ENCODE data around the gene DNMT3A.

Gene DNMT3A

GRCh38 chr2:25337276-25337675 is 4.4 kb downstream of the DNMT3A start:
- ChIA-PET POLR2A (no interaction called here), CTCF (interaction anchor here (1.0 kb wide), 1 partner anchor 25 kb away, joined by 5 read pairs; no protein-coding TSS in a partner anchor)
- no peak for TF ChIP-seq L3MBTL2 (conservative IDR thresholded peaks at IDR 0.05)
- TF ChIP-seq FOXM1 (IDR thresholded peaks at IDR 0.05; ENCODE audit: borderline replicate concordance), result no peak
- no peak for TF ChIP-seq TARDBP (IDR thresholded peaks at IDR 0.05)
- TF ChIP-seq CTBP1 (IDR thresholded peaks at IDR 0.05; ENCODE audit: borderline replicate concordance), result no peak
- no peak for DNase-seq (ENCODE audit: extremely low spot score)

GRCh38 chr2:25336383-25336841 is 5.3 kb downstream of the DNMT3A start:
- ChIA-PET POLR2A (no interaction called here), CTCF (interaction anchor here (1.0 kb wide), 1 partner anchor 26 kb away, joined by 5 read pairs; no protein-coding TSS in a partner anchor)
- DNase-seq (ENCODE audit: extremely low spot score), result no peak
- TF ChIP-seq SUZ12 (IDR thresholded peaks at IDR 0.05) (no peak), HDGF (IDR thresholded peaks at IDR 0.05; ENCODE audit: borderline replicate concordance) (no peak)

- no peak for DNase-seq (ENCODE audit: extremely low spot score)
- POLR2A ChIA-PET, result no interaction called here
- CTCF ChIA-PET, result no interaction called here
- no peak for TF ChIP-seq ELF4 (IDR thresholded peaks at IDR 0.05)
- no peak for TF ChIP-seq CTBP1 (IDR thresholded peaks at IDR 0.05; ENCODE audit: borderline replicate concordance)
- no peak for TF ChIP-seq LEF1 (IDR thresholded peaks at IDR 0.05; ENCODE audit: borderline replicate concordance)
- TF ChIP-seq PKNOX1 (IDR thresholded peaks at IDR 0.05), result no peak
- no peak for TF ChIP-seq ARNT (IDR thresholded peaks at IDR 0.05)
- TF ChIP-seq FOXA1 (IDR thresholded peaks at IDR 0.05), result no peak
- TF ChIP-seq L3MBTL2 (conservative IDR thresholded peaks at IDR 0.05), result no peak
- no peak for TF ChIP-seq ZNF384 (IDR thresholded peaks at IDR 0.05)
- no peak for TF ChIP-seq FOXM1 (IDR thresholded peaks at IDR 0.05; ENCODE audit: borderline replicate concordance)
- no peak for TF ChIP-seq SP1 (IDR thresholded peaks at IDR 0.05)
- TF ChIP-seq FOXK2 (IDR thresholded peaks at IDR 0.05), result no peak
- no peak for TF ChIP-seq HDGF (IDR thresholded peaks at IDR 0.05; ENCODE audit: borderline replicate concordance)
- no peak for TF ChIP-seq BHLHE40 (IDR thresholded peaks at IDR 0.05; ENCODE audit: borderline replicate concordance)
- TF ChIP-seq SUZ12 (IDR thresholded peaks at IDR 0.05), result no peak
- no peak for TF ChIP-seq NFRKB (IDR thresholded peaks at IDR 0.05)
- no peak for TF ChIP-seq TARDBP (IDR thresholded peaks at IDR 0.05)
Measured at GRCh38 chr2:25335971-25336370, 5.8 kb downstream of the DNMT3A start.

GRCh38 chr2:25335204-25335603 is 6.5 kb downstream of the DNMT3A start:
- no peak for DNase-seq (ENCODE audit: extremely low spot score)
- POLR2A ChIA-PET, result no interaction called here
- TF ChIP-seq CTBP1 (IDR thresholded peaks at IDR 0.05; ENCODE audit: borderline replicate concordance) (no peak), NFRKB (IDR thresholded peaks at IDR 0.05) (no peak), SP1 (IDR thresholded peaks at IDR 0.05) (no peak), FOXK2 (IDR thresholded peaks at IDR 0.05) (no peak), ELF4 (IDR thresholded peaks at IDR 0.05) (no peak), TARDBP (IDR thresholded peaks at IDR 0.05) (no peak), LEF1 (IDR thresholded peaks at IDR 0.05; ENCODE audit: borderline replicate concordance) (no peak), ARNT (IDR thresholded peaks at IDR 0.05) (no peak), ZNF384 (IDR thresholded peaks at IDR 0.05) (no peak), PKNOX1 (IDR thresholded peaks at IDR 0.05) (no peak), L3MBTL2 (conservative IDR thresholded peaks at IDR 0.05) (no peak), SUZ12 (IDR thresholded peaks at IDR 0.05) (no peak), BHLHE40 (IDR thresholded peaks at IDR 0.05; ENCODE audit: borderline replicate concordance) (no peak), FOXA1 (IDR thresholded peaks at IDR 0.05) (no peak), FOXM1 (IDR thresholded peaks at IDR 0.05; ENCODE audit: borderline replicate concordance) (no peak), HDGF (IDR thresholded peaks at IDR 0.05; ENCODE audit: borderline replicate concordance) (no peak)
- CTCF ChIA-PET, result no interaction called here

GRCh38 chr2:25334482-25334881 is 7.2 kb downstream of the DNMT3A start:
- DNase-seq (ENCODE audit: extremely low spot score), result no peak
- ChIA-PET POLR2A (no interaction called here), CTCF (no interaction called here)
- TF ChIP-seq SUZ12 (IDR thresholded peaks at IDR 0.05) (no peak), FOXK2 (IDR thresholded peaks at IDR 0.05) (no peak), CTBP1 (IDR thresholded peaks at IDR 0.05; ENCODE audit: borderline replicate concordance) (no peak)

GRCh38 chr2:25333981-25334380 is 7.7 kb downstream of the DNMT3A start:
- DNase-seq (ENCODE audit: extremely low spot score), result no peak
- CTCF ChIA-PET, result no interaction called here

GRCh38 chr2:25332571-25332970 is 9.2 kb downstream of the DNMT3A start:
- CTCF ChIA-PET, result no interaction called here

More at GRCh38 chr2:25333981-25334380, 7.7 kb downstream of the DNMT3A start:
- POLR2A ChIA-PET, result no interaction called here
- TF ChIP-seq HDGF (IDR thresholded peaks at IDR 0.05; ENCODE audit: borderline replicate concordance), result no peak
- TF ChIP-seq TARDBP (IDR thresholded peaks at IDR 0.05), result no peak
- no peak for TF ChIP-seq PKNOX1 (IDR thresholded peaks at IDR 0.05)

More at GRCh38 chr2:25332571-25332970, 9.2 kb downstream of the DNMT3A start:
- no peak for DNase-seq (ENCODE audit: extremely low spot score)
- POLR2A ChIA-PET, result no interaction called here
- TF ChIP-seq SP1 (IDR thresholded peaks at IDR 0.05) (no peak), FOXK2 (IDR thresholded peaks at IDR 0.05) (no peak), L3MBTL2 (conservative IDR thresholded peaks at IDR 0.05) (no peak), LEF1 (IDR thresholded peaks at IDR 0.05; ENCODE audit: borderline replicate concordance) (no peak), FOXA1 (IDR thresholded peaks at IDR 0.05) (no peak), HDGF (IDR thresholded peaks at IDR 0.05; ENCODE audit: borderline replicate concordance) (no peak), ELF4 (IDR thresholded peaks at IDR 0.05) (no peak), ZNF384 (IDR thresholded peaks at IDR 0.05) (no peak), CTBP1 (IDR thresholded peaks at IDR 0.05; ENCODE audit: borderline replicate concordance) (no peak), ARNT (IDR thresholded peaks at IDR 0.05) (no peak), PKNOX1 (IDR thresholded peaks at IDR 0.05) (no peak), NFRKB (IDR thresholded peaks at IDR 0.05) (no peak), BHLHE40 (IDR thresholded peaks at IDR 0.05; ENCODE audit: borderline replicate concordance) (no peak)

Measured in HEK293T (cell line).